ENCODE measurements around the gene TMX2.

The TMX2 gene

DNA sequence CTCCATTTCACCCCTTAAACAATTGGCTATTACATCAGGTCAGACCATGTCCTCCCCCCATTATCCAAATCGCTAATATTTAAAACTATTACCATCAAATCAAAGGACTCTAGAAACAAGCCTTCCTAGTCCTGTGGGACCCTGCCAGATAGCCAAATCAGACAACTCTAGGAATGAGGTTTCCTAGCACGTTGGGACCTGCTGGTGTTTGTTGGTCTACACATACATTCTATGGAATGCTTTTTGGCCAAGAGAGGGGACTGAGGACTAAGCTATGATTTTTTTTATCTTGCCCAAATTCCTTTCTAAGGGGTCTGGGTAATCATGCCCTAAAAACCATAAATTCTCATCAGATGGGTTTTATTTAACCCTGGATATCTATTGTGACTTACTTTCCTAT lies 14.8 kb downstream of the TMX2 start:
- DNase-seq = no peak
- Histone ChIP-seq H3K4me1 (no peaks in the 10 kb centered on the region), H3K36me3 (peaks cover 0 to 11% (median under 1%) of the 10 kb centered on the region in 3 donors), H3K27ac (no peak overlapping the region), H3K4me3 (no peak overlapping the region), H3K9me3 (no peaks in the 10 kb centered on the region), H3K27me3 (no peaks in the 10 kb centered on the region)
- intact Hi-C loops (cut with DNase I; ENCODE audit: low total_unique reads) = no loop called here
- TF ChIP-seq, protein P1, sequence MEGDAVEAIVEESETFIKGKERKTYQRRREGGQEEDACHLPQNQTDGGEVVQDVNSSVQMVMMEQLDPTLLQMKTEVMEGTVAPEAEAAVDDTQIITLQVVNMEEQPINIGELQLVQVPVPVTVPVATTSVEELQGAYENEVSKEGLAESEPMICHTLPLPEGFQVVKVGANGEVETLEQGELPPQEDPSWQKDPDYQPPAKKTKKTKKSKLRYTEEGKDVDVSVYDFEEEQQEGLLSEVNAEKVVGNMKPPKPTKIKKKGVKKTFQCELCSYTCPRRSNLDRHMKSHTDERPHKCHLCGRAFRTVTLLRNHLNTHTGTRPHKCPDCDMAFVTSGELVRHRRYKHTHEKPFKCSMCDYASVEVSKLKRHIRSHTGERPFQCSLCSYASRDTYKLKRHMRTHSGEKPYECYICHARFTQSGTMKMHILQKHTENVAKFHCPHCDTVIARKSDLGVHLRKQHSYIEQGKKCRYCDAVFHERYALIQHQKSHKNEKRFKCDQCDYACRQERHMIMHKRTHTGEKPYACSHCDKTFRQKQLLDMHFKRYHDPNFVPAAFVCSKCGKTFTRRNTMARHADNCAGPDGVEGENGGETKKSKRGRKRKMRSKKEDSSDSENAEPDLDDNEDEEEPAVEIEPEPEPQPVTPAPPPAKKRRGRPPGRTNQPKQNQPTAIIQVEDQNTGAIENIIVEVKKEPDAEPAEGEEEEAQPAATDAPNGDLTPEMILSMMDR (IDR thresholded peaks at IDR 0.05) = no peak

DNA sequence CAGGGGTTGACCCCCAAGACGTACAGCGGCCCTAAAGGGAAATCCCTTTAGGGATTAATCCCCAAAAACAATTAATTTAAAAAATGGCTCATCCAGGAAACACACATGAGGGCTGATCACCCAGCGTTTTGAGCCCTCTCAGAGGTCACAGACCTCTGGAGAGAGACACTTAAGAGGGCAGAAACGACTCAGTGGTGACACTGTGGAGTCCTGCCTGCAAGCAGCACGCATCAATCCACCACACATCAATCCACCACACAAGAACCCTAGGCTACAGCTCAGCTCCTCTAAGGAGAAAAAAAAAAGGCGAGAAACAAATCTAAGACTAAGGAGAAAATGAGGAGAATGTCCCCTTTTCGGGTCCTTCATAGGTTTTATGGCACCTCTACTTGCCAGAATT lies 16.4 kb downstream of the TMX2 start:
- DNase-seq = no peak

DNA sequence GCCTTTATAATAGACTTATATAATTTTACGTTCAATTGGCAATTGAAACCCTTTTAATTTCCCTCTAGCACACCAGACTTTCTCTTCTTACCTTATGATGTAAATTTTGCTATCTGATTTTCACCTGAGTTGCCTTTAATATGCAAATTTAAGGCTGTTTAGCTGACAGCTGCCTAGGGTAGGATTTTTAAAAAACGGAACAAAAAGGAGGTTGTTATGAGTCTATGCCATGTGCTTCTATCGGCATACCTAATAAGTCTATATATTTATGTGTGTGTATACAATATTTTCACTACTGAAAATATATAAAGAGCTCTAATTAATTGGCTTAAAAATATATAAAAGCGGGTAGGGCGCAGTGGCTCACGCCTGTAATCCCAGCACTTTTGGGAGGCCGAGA lies 17.1 kb downstream of the TMX2 start:
- H3K4me1 ChIP-seq = no peaks in the 10 kb centered on the region
- intact Hi-C loops (cut with DNase I; ENCODE audit: low total_unique reads) = no loop called here
- no peak overlapping the region for H3K4me3 ChIP-seq
- H3K27me3 ChIP-seq = no peaks in the 10 kb centered on the region
- H3K9me3 ChIP-seq = no peaks in the 10 kb centered on the region
- no peak for DNase-seq
- TF ChIP-seq, protein P1 (IDR thresholded peaks at IDR 0.05) = no peak
- H3K27ac ChIP-seq = no peak overlapping the region
- H3K36me3 ChIP-seq = peaks cover 0 to 6% (median 2%) of the 10 kb centered on the region in 3 donors

More for the DNA sequence above, 16.4 kb downstream of the TMX2 start:
- Histone ChIP-seq H3K4me1 (no peaks in the 10 kb centered on the region), H3K27me3 (no peaks in the 10 kb centered on the region), H3K36me3 (peaks cover 0 to 5% (median 0%) of the 10 kb centered on the region in 3 donors), H3K27ac (no peak overlapping the region), H3K4me3 (no peak overlapping the region), H3K9me3 (no peaks in the 10 kb centered on the region)
- intact Hi-C loops (cut with DNase I; ENCODE audit: low total_unique reads) = no loop called here
- TF ChIP-seq, protein P1 (IDR thresholded peaks at IDR 0.05) = no peak

DNA sequence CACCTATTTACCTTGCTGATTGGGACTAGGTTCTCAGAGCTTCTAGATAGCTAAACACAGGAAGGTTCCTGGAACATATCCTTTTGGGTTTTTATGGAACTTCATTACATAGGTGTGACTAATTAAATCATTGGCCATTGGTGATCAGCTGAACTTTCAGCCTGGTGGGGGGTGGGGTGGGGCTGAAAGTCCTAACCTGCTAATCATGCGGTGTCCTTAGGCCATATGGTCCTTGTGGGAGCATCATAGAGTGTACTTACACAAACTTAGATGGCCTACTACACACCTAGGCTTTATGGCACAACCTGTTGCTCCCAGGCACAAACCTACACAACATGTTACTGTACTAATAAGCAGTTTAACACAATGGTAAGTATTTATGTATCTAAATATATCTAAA lies 20.3 kb downstream of the TMX2 start:
- H3K4me1 ChIP-seq = no peaks in the 10 kb centered on the region
- H3K36me3 ChIP-seq = peaks cover 0 to 18% (median 6%) of the 10 kb centered on the region in 3 donors
- no peak for DNase-seq
- no peak overlapping the region for H3K27ac ChIP-seq
- H3K9me3 ChIP-seq = no peaks in the 10 kb centered on the region
- intact Hi-C loops (cut with DNase I; ENCODE audit: low total_unique reads) = no loop called here
- H3K4me3 ChIP-seq = no peak overlapping the region
- no peaks in the 10 kb centered on the region for H3K27me3 ChIP-seq
- TF ChIP-seq, protein P1 (IDR thresholded peaks at IDR 0.05) = no peak

DNA sequence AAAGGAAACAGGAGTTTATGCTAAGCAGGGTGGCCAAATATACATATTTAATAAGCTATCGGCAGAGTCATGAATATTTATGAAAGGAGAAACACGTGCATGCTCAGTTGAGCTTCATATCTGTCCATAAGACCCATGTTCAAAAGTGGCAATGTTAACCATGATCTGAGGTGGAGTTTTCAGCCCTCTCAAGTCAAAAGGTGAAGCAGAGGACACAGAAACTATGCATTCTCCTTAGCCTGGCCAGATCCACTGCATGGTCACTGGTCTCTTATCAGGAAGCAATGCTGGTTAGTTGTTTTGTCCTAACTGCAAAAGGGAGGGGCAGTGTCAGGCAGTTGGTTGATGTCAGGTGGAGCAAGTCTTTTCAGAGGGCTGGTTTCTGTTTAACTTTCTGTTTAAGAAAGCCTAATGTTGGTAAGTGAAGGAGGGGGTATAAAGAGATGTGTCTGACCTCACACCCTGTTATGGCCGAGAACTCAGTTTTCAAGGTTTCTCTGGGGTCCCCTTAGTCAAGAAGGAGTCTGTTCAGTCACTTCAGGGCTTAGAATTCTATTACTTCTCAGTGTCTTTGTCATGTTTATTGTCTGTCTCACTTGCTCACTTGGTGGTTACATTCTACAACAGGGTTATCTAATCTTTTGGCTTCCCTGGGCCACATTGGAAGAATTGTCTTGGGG lies 23.4 kb downstream of the TMX2 start:
- DNase-seq = no peak
- Histone ChIP-seq H3K27me3 (no peaks in the 10 kb centered on the region), H3K4me1 (peaks cover 0 to 4% (median 0%) of the 10 kb centered on the region in 4 donors), H3K4me3 (no peak overlapping the region), H3K9me3 (no peaks in the 10 kb centered on the region), H3K36me3 (peaks cover 11 to 39% (median 13%) of the 10 kb centered on the region in 3 donors), H3K27ac (no peak overlapping the region)
- intact Hi-C loops (cut with DNase I; ENCODE audit: low total_unique reads) = no loop called here
- TF ChIP-seq, protein P1 (IDR thresholded peaks at IDR 0.05) = no peak
